ENCODE data around the gene PALM.

PALM gene

GRCh38 chr19:677201-677600 is 31.5 kb upstream of the PALM start:
- peak overlapping the region; percentile 84 for H3K4me3 ChIP-seq (ENCODE audit: severe bottlenecking)

DNA sequence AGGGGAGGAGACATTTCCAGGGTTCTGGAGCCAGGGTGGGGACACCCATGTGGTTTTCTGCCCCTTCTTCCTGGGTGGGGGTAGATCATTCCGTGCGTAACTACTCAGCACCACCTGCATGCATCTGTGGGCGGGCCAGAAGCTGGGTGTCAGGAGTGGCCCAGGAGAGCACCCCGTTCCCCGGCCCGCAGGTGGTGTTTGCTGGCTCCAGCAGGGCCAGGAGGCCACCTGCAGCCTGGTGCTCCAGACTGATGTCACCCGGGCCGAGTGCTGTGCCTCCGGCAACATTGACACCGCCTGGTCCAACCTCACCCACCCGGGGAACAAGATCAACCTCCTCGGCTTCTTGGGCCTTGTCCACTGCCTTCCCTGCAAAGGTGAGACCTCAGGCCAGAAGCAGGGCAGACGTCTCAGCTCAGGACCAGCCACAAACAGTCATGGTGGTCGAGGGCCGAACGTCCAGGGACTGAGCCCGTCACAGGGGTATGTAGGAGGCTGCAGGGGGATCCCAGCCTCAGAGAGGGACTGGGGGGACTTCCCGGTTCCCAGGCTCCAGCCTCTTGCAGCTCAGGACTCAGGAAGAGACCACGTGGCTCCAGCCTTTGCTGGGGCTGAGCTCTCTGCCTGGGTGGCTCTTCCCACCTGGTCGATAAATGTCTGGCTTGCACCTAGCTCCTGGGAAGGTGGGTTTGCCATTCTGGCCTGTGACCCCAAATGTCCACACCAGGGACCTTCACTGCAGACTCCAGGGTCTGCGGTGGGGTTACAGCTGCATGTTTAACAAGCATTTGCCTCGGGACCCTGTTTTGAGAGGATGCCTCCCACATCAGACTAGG is 30.9 kb upstream of the PALM start:
- no peak for DNase-seq (ENCODE audit: low spot score)

More at GRCh38 chr19:677201-677600, 31.5 kb upstream of the PALM start:
- H3K4me1 ChIP-seq (ENCODE audit: insufficient read depth, poor library complexity, severe bottlenecking): peaks cover 5% of the 10 kb centered on the region
- no peak for TF ChIP-seq CTCF (IDR thresholded peaks at IDR 0.05; ENCODE audit: poor library complexity, severe bottlenecking)
- H3K36me3 ChIP-seq (ENCODE audit: low read depth): peaks cover 25% of the 10 kb centered on the region
- DNase-seq (ENCODE audit: low spot score): peak; percentile 89
- ATAC-seq (ENCODE audit: low read depth): peak; percentile 47
- no peaks in the 10 kb centered on the region for H3K9me3 ChIP-seq (ENCODE audit: severe bottlenecking)
- H3K27me3 ChIP-seq (ENCODE audit: insufficient read depth, poor library complexity, severe bottlenecking): no peaks in the 10 kb centered on the region
- peak overlapping the region; percentile 96 for H3K27ac ChIP-seq (ENCODE audit: poor library complexity, severe bottlenecking)

DNA sequence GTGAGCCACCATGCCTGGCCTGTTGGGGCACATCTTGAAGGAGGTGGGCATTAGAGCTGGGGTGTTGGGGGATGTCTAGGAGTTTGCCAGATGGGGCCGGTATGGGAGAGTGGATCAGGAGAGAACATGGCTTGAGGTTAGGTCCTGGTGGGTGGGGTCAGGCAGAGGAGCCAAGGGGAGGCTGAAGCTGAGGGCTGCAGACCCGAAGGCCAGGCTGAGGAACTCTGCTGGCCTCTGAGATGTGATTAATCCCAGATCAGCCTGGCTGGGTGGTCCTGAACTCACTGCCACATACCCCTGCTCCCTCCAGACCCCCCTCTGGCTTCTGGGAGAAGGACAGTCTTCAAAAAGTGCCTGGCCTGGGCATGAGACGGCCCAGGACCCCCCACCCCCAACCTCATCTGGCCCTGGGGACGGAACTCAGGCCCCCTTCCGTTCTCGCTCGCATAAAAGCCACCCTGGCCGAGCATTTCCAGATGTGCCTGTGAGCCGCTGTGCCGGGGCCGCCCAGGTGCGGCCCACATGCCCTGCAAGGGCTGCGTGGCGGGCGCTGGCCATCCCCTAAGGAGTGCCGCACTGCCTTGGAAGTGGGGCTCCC is 29.8 kb upstream of the PALM start:
- DNase-seq (ENCODE audit: low spot score): no peak
- peak overlapping the region; percentile 96 for H3K27ac ChIP-seq (ENCODE audit: poor library complexity, severe bottlenecking)
- no peak for TF ChIP-seq CTCF (IDR thresholded peaks at IDR 0.05; ENCODE audit: poor library complexity, severe bottlenecking)
- H3K27me3 ChIP-seq (ENCODE audit: insufficient read depth, poor library complexity, severe bottlenecking): no peaks in the 10 kb centered on the region
- peaks cover 5% of the 10 kb centered on the region for H3K4me1 ChIP-seq (ENCODE audit: insufficient read depth, poor library complexity, severe bottlenecking)
- no peaks in the 10 kb centered on the region for H3K9me3 ChIP-seq (ENCODE audit: severe bottlenecking)
- peaks cover 25% of the 10 kb centered on the region for H3K36me3 ChIP-seq (ENCODE audit: low read depth)
- no peak overlapping the region for H3K4me3 ChIP-seq (ENCODE audit: severe bottlenecking)
- no peak for ATAC-seq (ENCODE audit: low read depth)

More for the DNA sequence above, 30.9 kb upstream of the PALM start:
- ATAC-seq (ENCODE audit: low read depth): peak; percentile 32
- Histone ChIP-seq H3K36me3 (ENCODE audit: low read depth) (peaks cover 25% of the 10 kb centered on the region), H3K4me3 (ENCODE audit: severe bottlenecking) (peak overlapping the region; percentile 84), H3K27ac (ENCODE audit: poor library complexity, severe bottlenecking) (peak overlapping the region; percentile 96), H3K4me1 (ENCODE audit: insufficient read depth, poor library complexity, severe bottlenecking) (peaks cover 5% of the 10 kb centered on the region), H3K9me3 (ENCODE audit: severe bottlenecking) (no peaks in the 10 kb centered on the region), H3K27me3 (ENCODE audit: insufficient read depth, poor library complexity, severe bottlenecking) (no peaks in the 10 kb centered on the region)
- no peak for TF ChIP-seq CTCF (IDR thresholded peaks at IDR 0.05; ENCODE audit: poor library complexity, severe bottlenecking)

DNA sequence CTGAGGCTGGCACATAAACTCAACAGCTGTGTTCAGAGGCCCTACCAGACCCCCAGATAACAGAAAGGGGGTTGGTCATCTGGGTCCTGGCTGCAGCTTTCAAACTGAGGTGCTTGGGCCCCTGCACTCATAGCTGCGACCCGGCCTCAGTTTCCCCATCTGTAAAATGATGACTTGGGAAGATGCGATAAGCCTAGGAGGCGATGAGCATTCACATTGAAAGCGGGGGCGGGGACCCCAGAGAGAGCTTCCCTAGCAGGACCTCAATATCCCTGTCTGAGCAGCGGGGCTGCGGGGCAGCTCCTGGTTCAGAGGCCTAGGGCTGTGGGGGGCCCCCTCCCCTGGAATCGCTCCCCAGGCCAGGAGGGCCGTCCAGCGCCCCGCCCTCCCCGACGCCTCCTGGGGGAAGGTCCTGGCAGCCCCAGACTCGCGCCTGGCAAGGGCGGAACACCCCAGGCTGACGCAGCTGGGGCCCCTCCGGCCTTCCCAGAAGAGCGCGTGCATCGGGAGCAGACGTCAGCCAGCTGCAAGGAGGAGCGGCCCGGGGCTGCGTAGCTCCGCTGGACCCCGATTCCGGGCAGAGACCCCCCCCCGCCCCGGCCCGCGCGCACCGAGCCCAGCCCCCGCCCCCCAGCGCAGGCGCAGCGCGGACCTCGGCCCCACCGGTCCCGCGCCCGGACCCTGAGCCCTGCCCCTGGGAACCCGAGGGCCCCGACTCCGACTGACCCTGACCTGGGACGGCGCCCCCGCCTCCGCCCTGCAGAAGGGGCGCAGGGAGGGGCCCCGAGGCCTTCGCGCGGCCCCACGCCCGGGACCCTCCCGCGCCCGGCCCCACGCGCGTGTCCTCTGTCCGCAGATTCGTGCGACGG is 29.1 kb upstream of the PALM start:
- no peak for TF ChIP-seq CTCF (IDR thresholded peaks at IDR 0.05; ENCODE audit: poor library complexity, severe bottlenecking)
- no peaks in the 10 kb centered on the region for H3K27me3 ChIP-seq (ENCODE audit: insufficient read depth, poor library complexity, severe bottlenecking)
- peaks cover 5% of the 10 kb centered on the region for H3K4me1 ChIP-seq (ENCODE audit: insufficient read depth, poor library complexity, severe bottlenecking)
- peak overlapping the region; percentile 96 for H3K27ac ChIP-seq (ENCODE audit: poor library complexity, severe bottlenecking)
- H3K36me3 ChIP-seq (ENCODE audit: low read depth): peaks cover 25% of the 10 kb centered on the region
- peak; percentile 17 for ATAC-seq (ENCODE audit: low read depth)
- peak overlapping the region; percentile 50 for H3K4me3 ChIP-seq (ENCODE audit: severe bottlenecking)
- no peak for DNase-seq (ENCODE audit: low spot score)
- H3K9me3 ChIP-seq (ENCODE audit: severe bottlenecking): no peaks in the 10 kb centered on the region
